Measurements from ENCODE around the gene CT47C1. TPM values are rescaled to one million over a fixed set of nuclear protein-coding genes. Genes with fewer than 3 reads are reported as not detected.

The CT47C1 gene
- total RNA-seq, 1 donor from 2014 or later = not detected

- H3K27ac Mint-ChIP-seq (ENCODE audit: unreplicated experiment) = no peak overlapping the region
- no peak for DNase-seq (ENCODE audit: low read depth, low spot score)
- peaks cover 2% of the 10 kb centered on the region for H3K9me3 Mint-ChIP-seq
- H3K4me3 Mint-ChIP-seq = no peak overlapping the region
- H3K36me3 Mint-ChIP-seq (ENCODE audit: low read depth) = peaks cover 4% of the 10 kb centered on the region
- H3K4me1 Mint-ChIP-seq = no peaks in the 10 kb centered on the region
- H3K27me3 Mint-ChIP-seq (ENCODE audit: low read depth) = no peaks in the 10 kb centered on the region
- TF ChIP-seq CTCF (conservative IDR thresholded peaks at IDR 0.05) = no peak
Observed at GRCh38 chrX:119069128-119069527, 3.7 kb upstream of the CT47C1 start.

GRCh38 chrX:119069762-119070161 is 3.0 kb upstream of the CT47C1 start:
- DNase-seq (ENCODE audit: low read depth, low spot score) = no peak
- no peak for TF ChIP-seq CTCF (conservative IDR thresholded peaks at IDR 0.05)
- Mint-ChIP-seq H3K4me3 (no peak overlapping the region), H3K36me3 (ENCODE audit: low read depth) (peaks cover 4% of the 10 kb centered on the region), H3K27me3 (ENCODE audit: low read depth) (no peaks in the 10 kb centered on the region), H3K27ac (ENCODE audit: unreplicated experiment) (no peak overlapping the region), H3K4me1 (no peaks in the 10 kb centered on the region), H3K9me3 (peaks cover 2% of the 10 kb centered on the region)

GRCh38 chrX:119071381-119071780 is 1.4 kb upstream of the CT47C1 start:
- Mint-ChIP-seq H3K4me3 (no peak overlapping the region), H3K27me3 (ENCODE audit: low read depth) (no peaks in the 10 kb centered on the region), H3K9me3 (peaks cover 2% of the 10 kb centered on the region), H3K27ac (ENCODE audit: unreplicated experiment) (no peak overlapping the region), H3K4me1 (no peaks in the 10 kb centered on the region), H3K36me3 (ENCODE audit: low read depth) (peaks cover 4% of the 10 kb centered on the region)
- DNase-seq (ENCODE audit: low read depth, low spot score) = no peak
- TF ChIP-seq CTCF (conservative IDR thresholded peaks at IDR 0.05) = no peak

GRCh38 chrX:119073200-119073905 is 560 bp downstream of the CT47C1 start:
- no peak for TF ChIP-seq CTCF (conservative IDR thresholded peaks at IDR 0.05)
- H3K4me3 Mint-ChIP-seq = no peak overlapping the region
- no peaks in the 10 kb centered on the region for H3K27me3 Mint-ChIP-seq (ENCODE audit: low read depth)
- peaks cover 4% of the 10 kb centered on the region for H3K36me3 Mint-ChIP-seq (ENCODE audit: low read depth)
- DNase-seq (ENCODE audit: low read depth, low spot score) = no peak
- no peak overlapping the region for H3K27ac Mint-ChIP-seq (ENCODE audit: unreplicated experiment)
- peaks cover 2% of the 10 kb centered on the region for H3K9me3 Mint-ChIP-seq
- H3K4me1 Mint-ChIP-seq = no peaks in the 10 kb centered on the region

GRCh38 chrX:119073911-119074310 is 1.1 kb downstream of the CT47C1 start:
- Mint-ChIP-seq H3K27me3 (ENCODE audit: low read depth) (no peaks in the 10 kb centered on the region), H3K4me1 (no peaks in the 10 kb centered on the region), H3K36me3 (ENCODE audit: low read depth) (peaks cover 4% of the 10 kb centered on the region), H3K9me3 (peaks cover 6% of the 10 kb centered on the region), H3K27ac (ENCODE audit: unreplicated experiment) (no peak overlapping the region), H3K4me3 (no peak overlapping the region)
- no peak for TF ChIP-seq CTCF (conservative IDR thresholded peaks at IDR 0.05)
- DNase-seq (ENCODE audit: low read depth, low spot score) = no peak

Data from neural crest cell (in vitro differentiated cells).